SH-SY5Y (cell line): ENCODE data around the gene SLC6A9.
A peak's percentile ranks its signal among the peaks of the same experiment; 100 is the strongest.

ENCODE experiments used
- GATA2 ChIP-seq: IDR thresholded peaks from 2 replicates; pipeline ENCODE4 v1.6.1; 2011; ENCODE audit warnings: mild to moderate bottlenecking, low read depth, low read length
- GATA3 ChIP-seq: IDR thresholded peaks from 2 replicates; pipeline ENCODE4 v1.6.1; 2011; ENCODE audit warnings: low read depth, mild to moderate bottlenecking, low read length, moderate library complexity

SLC6A9 gene

GRCh38 chr1:44038876-44039657, 7.8 kb upstream of the SLC6A9 start:
- no peak for TF ChIP-seq GATA3
- no peak for TF ChIP-seq GATA2

- TF ChIP-seq GATA2 = no peak
- TF ChIP-seq GATA3 = no peak
Observed at GRCh38 chr1:44037154-44037553, 5.9 kb upstream of the SLC6A9 start.

- TF ChIP-seq GATA3 (no peak), GATA2 (no peak)
Observed at GRCh38 chr1:44036409-44037139, 5.3 kb upstream of the SLC6A9 start.

- TF ChIP-seq GATA3 = no peak
- TF ChIP-seq GATA2 = peak; percentile 69
Observed at GRCh38 chr1:44035726-44036408, 4.6 kb upstream of the SLC6A9 start.

- no peak for TF ChIP-seq GATA2
- no peak for TF ChIP-seq GATA3
Observed at GRCh38 chr1:44034976-44035716, 3.9 kb upstream of the SLC6A9 start.

- TF ChIP-seq GATA2 (no peak), GATA3 (no peak)
Observed at GRCh38 chr1:44034423-44034822, 3.2 kb upstream of the SLC6A9 start.

GRCh38 chr1:44033756-44034155, 2.5 kb upstream of the SLC6A9 start:
- no peak for TF ChIP-seq GATA2

GRCh38 chr1:44033041-44033575, 1.8 kb upstream of the SLC6A9 start:
- TF ChIP-seq GATA2 (no peak), GATA3 (no peak)

GRCh38 chr1:44032170-44032790, 1.0 kb upstream of the SLC6A9 start:
- TF ChIP-seq GATA2 (no peak), GATA3 (no peak)

- TF ChIP-seq GATA3 (no peak), GATA2 (no peak)
Observed at GRCh38 chr1:44030605-44031251, 534 bp downstream of the SLC6A9 start.

GRCh38 chr1:44029911-44030604, 1.2 kb downstream of the SLC6A9 start:
- no peak for TF ChIP-seq GATA2

GRCh38 chr1:44029260-44029910, 1.9 kb downstream of the SLC6A9 start:
- TF ChIP-seq GATA3 (no peak), GATA2 (no peak)
